Fibroblast of lung (primary cell): Measurements from ENCODE around the gene HEBP2. TPM values are rescaled to one million over a fixed set of nuclear protein-coding genes. Genes with fewer than 3 reads are reported as not detected.

ENCODE experiments used
- DNase-seq, 2 donors: peaks; one replicate each; pipeline versions ENCODE4 v3.0.0 to v3.0.0-alpha.2; 2010; ENCODE audit warnings: low read depth in 2 of 2
- H2AFZ ChIP-seq: 2 replicates; pipeline ENCODE4 v1.5.1; 2012; ENCODE audit warnings: low read length, control low read depth, inconsistent platforms
- H3K27ac ChIP-seq: 2 replicates; pipeline ENCODE4 v1.5.1; 2011; ENCODE audit warnings: low read length, control low read depth; ENCODE audit not compliant: insufficient read depth
- H3K27me3 ChIP-seq: 2 replicates; pipeline ENCODE4 v1.5.1; 2011; ENCODE audit warnings: mild to moderate bottlenecking, low read length; ENCODE audit not compliant: control insufficient read depth, insufficient read depth
- H3K36me3 ChIP-seq: 2 replicates; pipeline ENCODE4 v1.5.1; 2011; ENCODE audit warnings: low read length; ENCODE audit not compliant: control insufficient read depth, insufficient read depth
- H3K4me1 ChIP-seq: 2 replicates; pipeline ENCODE4 v1.5.1; 2011; ENCODE audit warnings: low read length; ENCODE audit not compliant: control insufficient read depth, insufficient read depth; ENCODE audit errors: extremely low read depth
- H3K4me2 ChIP-seq: 2 replicates; pipeline ENCODE4 v1.5.1; 2011; ENCODE audit warnings: low read length, control low read depth; ENCODE audit not compliant: insufficient read depth; ENCODE audit errors: extremely low read depth
- H3K4me3 ChIP-seq, 4 experiments: fragments of 200-600 bp in 1 of 4; sonication (generic) in 1 of 4; replicated peaks in 1 of 4; 2 replicates each; pipeline ENCODE4 v1.5.1; 2011 to 2016; ENCODE audit warnings: low read length in 4 of 4, low read depth in 3 of 4, mild to moderate bottlenecking in 3 of 4, control low read depth in 2 of 4, inconsistent platforms in 1 of 4, mixed read lengths in 1 of 4; ENCODE audit not compliant: insufficient read depth in 1 of 4; ENCODE audit errors: control extremely low read depth in 1 of 4
- H3K79me2 ChIP-seq: 2 replicates; pipeline ENCODE4 v1.5.1; 2012; ENCODE audit warnings: mild to moderate bottlenecking, low read length, inconsistent platforms; ENCODE audit not compliant: control insufficient read depth, insufficient read depth
- H3K9ac ChIP-seq: 2 replicates; pipeline ENCODE4 v1.5.1; 2011; ENCODE audit warnings: mild to moderate bottlenecking, low read length, control low read depth; ENCODE audit not compliant: insufficient read depth
- H3K9me3 ChIP-seq: 2 replicates; pipeline ENCODE4 v1.5.1; 2012; ENCODE audit warnings: low read depth, low read length; ENCODE audit not compliant: control insufficient read depth, insufficient read depth
- H4K20me1 ChIP-seq: 2 replicates; pipeline ENCODE4 v1.5.1; 2011; ENCODE audit warnings: low read length; ENCODE audit not compliant: control insufficient read depth, insufficient read depth; ENCODE audit errors: extremely low read depth
- CTCF ChIP-seq, 2 donors: IDR thresholded peaks in 1 of 2; conservative IDR thresholded peaks in 1 of 2; 1 replicate in 1 of 2; 2 replicates in 1 of 2; pipeline ENCODE4 v1.5.1; 2011 to 2012; ENCODE audit warnings: low read length in 2 of 2, control low read depth in 1 of 2, inconsistent platforms in 1 of 2, low read depth in 1 of 2, mild to moderate bottlenecking in 1 of 2
- EZH2 ChIP-seq: IDR thresholded peaks from 2 replicates; pipeline ENCODE4 v1.5.1; 2012; ENCODE audit warnings: low read length, control low read depth, mild to moderate bottlenecking; ENCODE audit errors: missing control alignments
- polyA plus RNA-seq, 2 donors: library from polyadenylated mRNA; depleted of rRNA in 1 of 2; stranded (reverse) in 1 of 2; unstranded in 1 of 2; fragments of >200 nt; gene quantifications; 2 replicates each; pipeline ENCODE4 v1.2.1, GENCODE V29; 2011 to 2012; ENCODE audit warnings: missing spikeins in 1 of 2
- total RNA-seq: library from RNA; depleted of rRNA; stranded (reverse); fragments of >200 nt; gene quantifications from 2 replicates; pipeline ENCODE4 v1.2.1, GENCODE V29; 2014

HEBP2 gene
- total and polyA plus RNA-seq, 2 donors (not counting 1 experiment from before 2014, with no cell fraction given): 21.5 to 30.0 TPM

- no peaks in the 10 kb centered on the region for H4K20me1 ChIP-seq
- H3K27ac ChIP-seq: no peak overlapping the region
- no peak overlapping the region for H3K9ac ChIP-seq
- H3K4me1 ChIP-seq: peaks cover 3% of the 10 kb centered on the region
- H3K4me3 ChIP-seq: no peak overlapping the region
- no peak overlapping the region for H3K4me2 ChIP-seq
- H3K36me3 ChIP-seq: peaks cover 1% of the 10 kb centered on the region
- TF ChIP-seq EZH2: no peak
- no peak for TF ChIP-seq CTCF (conservative IDR thresholded peaks at IDR 0.05 in 1 of 2, IDR thresholded peaks at IDR 0.05 in 1 of 2; ENCODE audit: low read depth in 1 of 2, low read length in 2 of 2)
- no peak overlapping the region for H2AFZ ChIP-seq
- H3K9me3 ChIP-seq: no peaks in the 10 kb centered on the region
- no peaks in the 10 kb centered on the region for H3K79me2 ChIP-seq
- DNase-seq: no peak
- no peaks in the 10 kb centered on the region for H3K27me3 ChIP-seq
Measured at GRCh38 chr6:138434096-138434495, 30.1 kb downstream of the HEBP2 start.

- TF ChIP-seq EZH2 (no peak), CTCF (conservative IDR thresholded peaks at IDR 0.05 in 1 of 2, IDR thresholded peaks at IDR 0.05 in 1 of 2; ENCODE audit: low read depth in 1 of 2, low read length in 2 of 2) (no peak)
- H3K27ac ChIP-seq: no peak overlapping the region
- no peak overlapping the region for H3K4me2 ChIP-seq
- no peak overlapping the region for H3K9ac ChIP-seq
- no peak overlapping the region for H2AFZ ChIP-seq
- no peaks in the 10 kb centered on the region for H3K9me3 ChIP-seq
- no peaks in the 10 kb centered on the region for H4K20me1 ChIP-seq
- no peaks in the 10 kb centered on the region for H3K27me3 ChIP-seq
- no peaks in the 10 kb centered on the region for H3K79me2 ChIP-seq
- no peak for DNase-seq
- peaks cover 1% of the 10 kb centered on the region for H3K36me3 ChIP-seq
- H3K4me1 ChIP-seq: no peaks in the 10 kb centered on the region
- no peak overlapping the region for H3K4me3 ChIP-seq
Measured at GRCh38 chr6:138434925-138435324, 30.9 kb downstream of the HEBP2 start.

- no peak for DNase-seq
- Histone ChIP-seq H4K20me1 (no peaks in the 10 kb centered on the region), H3K27ac (no peak overlapping the region), H3K4me2 (no peak overlapping the region), H3K4me1 (no peaks in the 10 kb centered on the region), H3K9me3 (no peaks in the 10 kb centered on the region), H3K4me3 (no peak overlapping the region), H3K79me2 (no peaks in the 10 kb centered on the region), H3K36me3 (no peaks in the 10 kb centered on the region), H3K9ac (no peak overlapping the region), H2AFZ (no peak overlapping the region), H3K27me3 (no peaks in the 10 kb centered on the region)
- TF ChIP-seq CTCF (conservative IDR thresholded peaks at IDR 0.05 in 1 of 2, IDR thresholded peaks at IDR 0.05 in 1 of 2; ENCODE audit: low read depth in 1 of 2, low read length in 2 of 2): no peak
Measured at GRCh38 chr6:138439546-138439945, 35.5 kb downstream of the HEBP2 start.
